HG03025 (cell line): ENCODE data around the gene MDH2.
"Not testable (repeated sequence)": the region's sequence is repeated elsewhere in the genome, so short reads cannot be mapped to it uniquely, and the experiment has no call there.

Experiments used
- ATAC-seq: cut with Tn5 transposase; IDR thresholded peaks from one replicate; pipeline ENCODE4 v1.9.1; 2021; ENCODE audit warnings: mild to moderate bottlenecking, moderate library complexity; ENCODE audit not compliant: unreplicated experiment, low FRiP score

MDH2 gene

GRCh38 chr7:76047305-76047810, 548 bp upstream of the MDH2 start:
- no peak for ATAC-seq

- ATAC-seq = no peak
These were observed 722 bp downstream of the MDH2 start for GRCh38 chr7:76048668-76048988.

- no peak for ATAC-seq
These were observed 1.4 kb downstream of the MDH2 start for GRCh38 chr7:76049295-76049694.

GRCh38 chr7:76050545-76050944, 2.6 kb downstream of the MDH2 start:
- no peak for ATAC-seq

DNA sequence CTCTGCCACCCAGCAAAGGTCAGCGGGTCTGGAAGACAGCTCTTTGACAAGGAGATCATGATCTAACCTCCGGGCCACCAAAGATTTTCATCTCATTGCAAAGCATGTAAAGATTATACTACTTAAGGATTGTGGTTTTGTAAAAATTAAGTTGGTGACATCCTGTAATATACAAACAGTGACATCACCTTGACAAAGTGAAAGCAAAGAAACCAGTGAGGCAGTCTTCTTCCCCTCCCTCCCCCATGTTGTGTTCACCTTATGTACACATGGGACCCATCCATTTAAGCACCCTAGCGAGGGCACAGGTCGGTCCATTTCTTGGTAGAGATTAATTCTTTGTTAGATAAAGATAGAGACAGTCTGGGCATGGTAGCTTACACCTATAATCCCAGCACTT, 3.9 kb downstream of the MDH2 start:
- no peak for ATAC-seq

- ATAC-seq = not testable (repeated sequence)
These were observed 4.8 kb downstream of the MDH2 start for GRCh38 chr7:76052681-76053080.

DNA sequence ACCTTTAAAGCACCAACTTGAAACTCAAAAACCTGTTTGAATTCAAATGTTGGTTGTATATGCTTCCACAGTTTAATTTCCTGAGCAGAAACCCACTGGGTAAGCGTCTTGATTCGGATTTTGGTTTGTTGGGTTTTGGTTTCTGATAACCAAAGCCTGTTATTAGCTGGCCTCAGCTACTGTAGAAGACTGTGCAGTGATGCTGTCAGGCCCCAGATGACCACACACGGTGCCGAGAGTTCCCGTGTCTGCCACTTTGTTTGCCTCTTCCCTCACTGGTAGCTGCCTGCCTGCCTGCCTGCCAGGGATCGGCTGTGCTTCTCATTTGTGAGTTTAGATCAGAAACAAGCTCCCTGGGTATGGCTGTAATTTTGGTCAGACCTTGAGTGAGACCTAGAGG, 5.6 kb downstream of the MDH2 start:
- no peak for ATAC-seq

GRCh38 chr7:76054123-76055120, 6.5 kb downstream of the MDH2 start:
- no peak for ATAC-seq

DNA sequence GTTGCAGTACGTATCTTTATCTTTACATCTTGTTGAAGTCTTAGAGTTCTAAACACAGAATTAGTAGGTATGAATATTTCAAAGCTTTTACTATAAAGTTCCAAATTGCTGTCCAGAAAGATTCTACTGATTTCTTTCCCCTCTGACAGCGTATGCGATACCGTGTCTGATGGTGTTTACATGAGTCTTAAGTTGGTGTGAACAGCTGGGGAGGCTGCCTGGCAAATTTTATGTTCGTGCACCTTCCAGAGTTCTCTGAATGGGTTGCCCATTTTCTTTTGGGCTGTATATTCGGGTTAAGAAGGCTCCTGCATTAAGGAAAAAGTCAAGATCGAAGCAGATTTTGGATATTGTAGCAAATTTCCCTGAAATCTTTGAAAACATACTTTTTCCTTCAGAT, 8.3 kb downstream of the MDH2 start:
- no peak for ATAC-seq

DNA sequence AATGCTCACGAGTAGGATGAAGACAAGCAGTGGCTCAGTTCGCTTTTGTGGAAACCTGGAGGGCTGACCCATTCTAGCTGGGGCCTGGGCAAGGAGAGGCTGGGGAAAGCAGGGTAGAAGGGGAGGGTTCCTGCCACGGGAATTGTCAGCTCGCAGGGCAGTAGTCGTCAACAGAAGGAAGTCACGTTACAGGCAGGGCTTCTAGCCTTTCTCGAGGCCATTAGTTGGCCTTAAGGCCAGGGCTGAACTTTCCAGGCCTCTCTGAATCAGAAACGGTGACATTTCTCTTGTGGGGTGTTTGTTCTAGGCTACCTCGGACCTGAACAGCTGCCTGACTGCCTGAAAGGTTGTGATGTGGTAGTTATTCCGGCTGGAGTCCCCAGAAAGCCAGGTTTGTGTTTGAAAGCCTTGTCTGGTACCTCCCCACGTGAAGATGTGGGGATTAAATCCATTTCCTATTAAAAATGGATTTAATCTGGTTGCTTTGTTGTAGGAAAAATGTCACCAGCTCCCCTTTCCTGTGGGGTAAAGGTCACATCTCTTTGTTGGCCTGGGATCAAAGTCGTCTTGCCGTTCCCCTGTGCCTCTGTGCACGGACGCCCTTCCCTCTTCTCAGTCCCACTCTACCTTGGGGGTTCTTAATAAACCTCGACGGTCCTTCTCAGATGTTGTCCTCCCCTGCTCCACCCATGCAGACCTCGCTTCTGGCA, 9.4 kb downstream of the MDH2 start:
- ATAC-seq = no peak

DNA sequence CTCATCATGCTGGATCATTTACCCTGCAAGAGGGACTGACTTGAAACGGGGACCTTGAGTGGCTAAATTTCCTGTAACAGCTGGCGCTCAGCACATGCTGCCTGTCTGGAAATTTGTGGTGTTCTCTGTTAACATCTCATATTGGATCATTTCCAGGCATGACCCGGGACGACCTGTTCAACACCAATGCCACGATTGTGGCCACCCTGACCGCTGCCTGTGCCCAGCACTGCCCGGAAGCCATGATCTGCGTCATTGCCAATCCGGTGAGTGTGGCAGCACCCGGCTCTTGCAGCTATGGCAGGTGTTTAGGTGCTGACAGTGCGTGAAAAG, 9.9 kb downstream of the MDH2 start:
- no peak for ATAC-seq

GRCh38 chr7:76058745-76059144, 10.8 kb downstream of the MDH2 start:
- not testable (repeated sequence) for ATAC-seq

DNA sequence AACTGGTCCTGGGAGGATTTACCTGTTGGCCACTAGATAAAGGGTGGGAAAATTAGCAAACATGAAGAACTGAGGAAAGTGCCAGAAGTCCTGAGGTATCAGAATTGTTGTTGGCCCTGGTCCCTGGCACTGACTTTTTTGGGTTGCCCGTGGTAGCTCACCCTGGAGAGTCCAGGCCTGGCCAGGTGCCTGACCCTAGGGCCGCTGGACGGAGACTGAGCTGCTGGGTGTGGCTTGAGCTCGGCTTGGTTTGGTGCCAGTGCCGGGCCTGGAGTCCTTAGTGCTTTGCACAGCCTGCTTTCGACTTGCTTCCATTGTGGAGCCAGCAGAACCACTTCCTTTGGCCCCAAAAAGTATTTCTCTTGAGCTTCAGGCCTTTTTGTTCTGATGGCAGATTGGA, 12.9 kb downstream of the MDH2 start:
- ATAC-seq = no peak

DNA sequence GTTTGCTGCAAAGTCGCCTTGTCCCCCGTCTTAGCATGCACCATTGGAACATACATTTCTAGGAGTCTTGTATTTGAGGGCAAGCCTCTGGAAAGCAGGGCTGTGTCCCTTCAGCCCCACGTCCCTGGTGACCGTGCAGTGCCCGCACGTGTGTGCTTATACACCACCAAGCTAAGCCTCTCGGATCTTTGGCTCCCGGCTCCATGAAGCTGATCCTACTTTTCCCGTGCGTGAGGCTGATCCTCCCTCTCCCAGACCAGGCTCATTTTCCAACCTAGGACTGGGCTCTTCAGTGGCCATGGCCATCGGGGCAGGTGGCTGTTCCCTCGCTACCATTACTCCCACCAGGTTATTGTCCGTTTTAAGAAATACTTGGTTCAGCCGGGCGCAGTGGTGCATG, 14.3 kb downstream of the MDH2 start:
- no peak for ATAC-seq

- ATAC-seq = no peak
These were observed 15.2 kb downstream of the MDH2 start for GRCh38 chr7:76063114-76063513.

- no peak for ATAC-seq
These were observed 15.6 kb downstream of the MDH2 start for GRCh38 chr7:76063525-76063924.

DNA sequence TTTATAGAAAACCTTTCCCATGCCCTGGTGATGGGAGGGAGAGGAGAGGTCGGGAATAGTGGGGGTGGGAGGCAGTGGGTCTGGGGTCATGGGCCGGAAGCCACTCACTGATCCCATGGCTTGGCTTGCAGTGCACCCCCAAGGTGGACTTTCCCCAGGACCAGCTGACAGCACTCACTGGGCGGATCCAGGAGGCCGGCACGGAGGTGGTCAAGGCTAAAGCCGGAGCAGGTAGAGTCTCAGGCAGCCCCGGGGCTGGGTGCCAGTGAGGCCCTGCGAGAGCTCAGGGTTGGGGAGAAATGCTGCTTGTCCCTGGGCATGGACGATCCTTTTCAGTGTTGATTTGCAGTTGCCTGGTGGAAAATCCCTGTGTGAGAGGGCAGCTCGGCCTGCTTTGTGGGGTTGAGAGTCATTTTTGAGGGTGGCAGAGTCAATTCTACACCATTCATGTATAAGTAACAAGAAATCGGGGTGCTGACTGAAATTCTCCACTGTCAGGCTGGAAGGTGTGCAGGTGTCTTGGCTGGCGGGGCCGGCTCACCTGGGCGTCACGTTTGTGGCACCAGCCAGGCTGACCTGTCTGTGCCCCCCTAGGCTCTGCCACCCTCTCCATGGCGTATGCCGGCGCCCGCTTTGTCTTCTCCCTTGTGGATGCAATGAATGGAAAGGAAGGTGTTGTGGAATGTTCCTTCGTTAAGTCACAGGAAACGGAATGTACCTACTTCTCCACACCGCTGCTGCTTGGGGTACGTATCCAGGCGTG, 16.5 kb downstream of the MDH2 start:
- ATAC-seq = no peak

DNA sequence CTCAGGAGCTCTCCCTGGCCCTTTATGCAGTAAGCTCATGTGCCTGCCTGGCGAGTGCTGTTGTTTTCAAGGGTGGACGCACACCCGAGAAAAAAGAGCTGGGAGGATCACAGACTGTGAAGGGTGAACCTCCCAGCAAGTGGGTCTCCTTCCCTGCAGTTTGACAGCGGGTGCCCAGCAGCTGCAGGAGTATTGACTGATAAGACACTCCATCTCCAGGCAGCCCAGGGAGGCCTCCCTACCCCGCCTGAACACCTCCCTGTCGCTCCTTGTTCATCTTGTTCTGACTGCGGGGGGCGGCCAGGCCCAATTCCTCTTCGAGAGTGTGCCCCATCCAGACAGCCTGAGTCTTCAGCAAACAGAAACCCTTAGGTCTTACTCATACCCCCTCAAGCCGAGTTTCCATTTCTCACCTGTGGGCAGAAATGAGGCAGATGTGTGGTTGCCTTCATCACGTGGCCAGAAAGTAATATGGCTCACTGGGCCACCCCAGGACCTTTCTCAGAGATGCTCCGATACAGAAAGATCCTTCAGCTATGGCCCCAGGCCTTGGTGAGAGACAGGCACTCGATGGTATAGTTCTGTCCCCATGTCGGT, 17.2 kb downstream of the MDH2 start:
- ATAC-seq = no peak

- ATAC-seq = no peak
These were observed 19.0 kb downstream of the MDH2 start for GRCh38 chr7:76066716-76067503.

DNA sequence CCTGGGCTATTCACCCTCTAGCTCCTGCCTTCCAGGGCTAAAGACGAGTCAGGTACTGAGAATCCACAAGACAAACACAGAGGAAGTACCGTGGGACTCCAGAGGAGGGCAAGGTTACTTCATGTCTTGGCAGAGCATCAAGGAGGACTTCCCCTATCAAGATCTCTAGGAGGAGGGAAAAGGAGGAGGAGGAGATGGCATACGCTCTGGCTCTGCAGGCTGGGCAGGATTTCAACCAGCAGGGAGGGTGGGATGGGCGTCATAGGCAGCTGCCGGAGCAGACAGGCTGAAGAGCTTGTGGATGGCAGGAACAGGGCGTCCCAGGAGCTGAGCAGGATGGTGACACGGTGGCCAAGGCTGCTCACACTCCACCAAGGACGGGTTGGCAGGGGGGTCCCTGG, 21.3 kb downstream of the MDH2 start:
- ATAC-seq = no peak
